SK-N-SH treated with all-trans-retinoic acid at 6 μM for 48 hours (cell line): Measurements from ENCODE around the gene BIN2.

Experiments used
- ARNTL ChIP-seq: fragments of 450-650 bp; formaldehyde crosslinking; IDR thresholded peaks from 2 replicates; pipeline ENCODE4 v1.5.0; 2020; ENCODE audit warnings: low read depth, mild to moderate bottlenecking, moderate library complexity, borderline replicate concordance
- CSRNP3 ChIP-seq: fragments of 250-450 bp; sonication (Bioruptor Pico); IDR thresholded peaks from 2 replicates; pipeline ENCODE4 v1.5.1; 2021; ENCODE audit warnings: mild to moderate bottlenecking, moderate library complexity
- ESRRG ChIP-seq: fragments of 250-450 bp; sonication (Bioruptor Pico); IDR thresholded peaks from 2 replicates; pipeline ENCODE4 v1.6.1; 2021; ENCODE audit warnings: mild to moderate bottlenecking
- ISL1 ChIP-seq: fragments of 250-450 bp; sonication (Bioruptor Pico); IDR thresholded peaks from 2 replicates; pipeline ENCODE4 v2.1.2; 2022; ENCODE audit warnings: mild to moderate bottlenecking, moderate library complexity
- PATZ1 ChIP-seq: fragments of 250-450 bp; sonication (Bioruptor Pico); IDR thresholded peaks from 2 replicates; pipeline ENCODE4 v1.8.0; 2020; ENCODE audit warnings: mild to moderate bottlenecking, moderate library complexity, borderline replicate concordance
- PPARA ChIP-seq: fragments of 250-450 bp; sonication (Bioruptor Pico); IDR thresholded peaks from 2 replicates; pipeline ENCODE4 v1.5.0; 2020; ENCODE audit warnings: mild to moderate bottlenecking, borderline replicate concordance
- RARB ChIP-seq: fragments of 250-450 bp; sonication (Bioruptor Pico); IDR thresholded peaks from 2 replicates; pipeline ENCODE4 v1.8.0; 2021; ENCODE audit warnings: mild to moderate bottlenecking, moderate library complexity
- SNAI2 ChIP-seq: fragments of 250-450 bp; sonication (Bioruptor Pico); IDR thresholded peaks from 2 replicates; pipeline ENCODE4 v1.5.0; 2020; ENCODE audit warnings: mild to moderate bottlenecking, moderate library complexity
- TSHZ2 ChIP-seq: fragments of 250-450 bp; sonication (Bioruptor Pico); IDR thresholded peaks from 2 replicates; pipeline ENCODE4 v1.5.0; 2020; ENCODE audit warnings: mild to moderate bottlenecking, moderate library complexity
- ZFP3 ChIP-seq: fragments of 250-450 bp; sonication (Bioruptor Pico); IDR thresholded peaks from 2 replicates; pipeline ENCODE4 v1.5.0; 2020; ENCODE audit warnings: mild to moderate bottlenecking, moderate library complexity
- ZFP30 ChIP-seq: fragments of 450-650 bp; formaldehyde crosslinking; IDR thresholded peaks from 2 replicates; pipeline ENCODE4 v1.5.0; 2022; ENCODE audit warnings: mild to moderate bottlenecking, moderate library complexity
- ZNF565 ChIP-seq: fragments of 450-650 bp; formaldehyde crosslinking; conservative IDR thresholded peaks from 2 replicates; pipeline ENCODE4 v1.5.0; 2020; ENCODE audit warnings: low read depth, mild to moderate bottlenecking, moderate library complexity
- ZNF8 ChIP-seq: fragments of 450-650 bp; formaldehyde crosslinking; IDR thresholded peaks from 2 replicates; pipeline ENCODE4 v1.5.0; 2020; ENCODE audit warnings: mild to moderate bottlenecking, moderate library complexity

GRCh38 chr12:51234530-51234929, 89.4 kb downstream of the BIN2 start:
- TF ChIP-seq ISL1 (no peak), ZNF565 (CRISPR knock-in tag) (no peak), RARB (CRISPR knock-in tag) (no peak), PATZ1 (CRISPR knock-in tag) (no peak), ZFP30 (CRISPR knock-in tag) (no peak), TSHZ2 (CRISPR knock-in tag) (no peak), PPARA (CRISPR knock-in tag) (no peak), ESRRG (CRISPR knock-in tag) (no peak), SNAI2 (no peak), ZNF8 (CRISPR knock-in tag) (no peak), ZFP3 (no peak), CSRNP3 (CRISPR knock-in tag) (no peak), ARNTL (CRISPR knock-in tag) (no peak)
